Erythroblast (primary cell): ENCODE data around the gene CCSER2.

Source experiments
- GATA1 ChIP-seq: IDR thresholded peaks from 2 replicates; pipeline ENCODE4 v1.6.1; 2011; ENCODE audit warnings: low read depth, mild to moderate bottlenecking, control low read depth, low read length, moderate library complexity
- POLR2A ChIP-seq: IDR thresholded peaks from 2 replicates; pipeline ENCODE4 v1.6.1; 2011; ENCODE audit warnings: mild to moderate bottlenecking, low read length

GRCh38 chr10:84540617-84541288 lies 212.4 kb downstream of the CCSER2 start:
- no peak for TF ChIP-seq POLR2A
- no peak for TF ChIP-seq GATA1
